Measurements from ENCODE around the gene P2RY8.

DNA sequence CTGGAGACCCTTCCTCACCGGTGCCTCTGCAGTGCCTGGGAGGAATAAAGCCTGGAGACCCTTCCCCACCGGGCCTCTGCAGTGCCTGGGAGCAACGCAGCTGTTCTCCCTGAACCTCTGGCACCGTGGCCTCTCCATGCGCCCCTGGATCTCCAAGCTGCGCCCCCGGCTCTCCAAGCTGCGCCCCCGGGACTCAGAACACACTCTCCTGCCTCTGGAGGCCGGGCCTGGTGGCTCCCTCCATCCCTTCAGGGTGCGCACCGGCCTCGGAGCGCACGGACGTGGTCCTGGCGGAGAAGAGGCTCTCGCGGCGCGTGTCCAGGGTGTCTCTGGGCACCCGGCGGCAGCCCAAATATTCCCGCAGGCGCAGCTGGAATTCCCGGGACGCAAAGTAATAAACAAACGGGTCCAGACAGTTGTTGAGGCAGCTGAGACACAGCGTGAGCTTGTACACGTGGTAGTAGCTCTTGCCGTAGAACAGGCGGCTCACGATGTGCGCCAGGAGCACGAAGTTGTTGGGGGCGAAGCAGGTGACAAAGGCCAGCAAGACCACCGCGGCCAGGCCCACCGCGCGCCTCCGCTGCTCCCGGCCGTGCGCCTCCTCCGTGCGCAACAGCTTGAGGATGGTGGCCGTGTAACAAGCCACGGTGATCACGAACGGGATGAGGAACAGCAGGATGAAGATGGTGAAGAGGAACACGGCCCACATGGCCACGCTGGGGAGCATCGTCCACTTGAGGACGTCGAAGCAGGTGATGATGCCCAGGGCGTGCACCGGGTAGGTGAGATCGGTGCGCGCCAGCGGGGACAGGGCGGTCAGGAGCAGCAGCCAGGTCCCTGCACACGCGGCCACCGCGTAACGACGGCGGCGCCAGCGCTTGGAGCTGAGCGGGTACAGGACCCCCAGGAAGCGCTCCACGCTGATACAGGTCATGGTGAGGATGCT is 71.4 kb downstream of the P2RY8 start:
- TF ChIP-seq, protein P1, sequence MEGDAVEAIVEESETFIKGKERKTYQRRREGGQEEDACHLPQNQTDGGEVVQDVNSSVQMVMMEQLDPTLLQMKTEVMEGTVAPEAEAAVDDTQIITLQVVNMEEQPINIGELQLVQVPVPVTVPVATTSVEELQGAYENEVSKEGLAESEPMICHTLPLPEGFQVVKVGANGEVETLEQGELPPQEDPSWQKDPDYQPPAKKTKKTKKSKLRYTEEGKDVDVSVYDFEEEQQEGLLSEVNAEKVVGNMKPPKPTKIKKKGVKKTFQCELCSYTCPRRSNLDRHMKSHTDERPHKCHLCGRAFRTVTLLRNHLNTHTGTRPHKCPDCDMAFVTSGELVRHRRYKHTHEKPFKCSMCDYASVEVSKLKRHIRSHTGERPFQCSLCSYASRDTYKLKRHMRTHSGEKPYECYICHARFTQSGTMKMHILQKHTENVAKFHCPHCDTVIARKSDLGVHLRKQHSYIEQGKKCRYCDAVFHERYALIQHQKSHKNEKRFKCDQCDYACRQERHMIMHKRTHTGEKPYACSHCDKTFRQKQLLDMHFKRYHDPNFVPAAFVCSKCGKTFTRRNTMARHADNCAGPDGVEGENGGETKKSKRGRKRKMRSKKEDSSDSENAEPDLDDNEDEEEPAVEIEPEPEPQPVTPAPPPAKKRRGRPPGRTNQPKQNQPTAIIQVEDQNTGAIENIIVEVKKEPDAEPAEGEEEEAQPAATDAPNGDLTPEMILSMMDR (IDR thresholded peaks at IDR 0.05 in 8 of 11, conservative IDR thresholded peaks at IDR 0.05 in 3 of 11), result no peak
- TF ChIP-seq POLR2A (IDR thresholded peaks at IDR 0.05) (no peak), POLR2AphosphoS5 (IDR thresholded peaks at IDR 0.05) (peak in 2 of 3 donors; percentile 21 to 42)

All from spleen (tissue), 7 donors.